NCI-H2227 treated with DMSO at 0.1 percent for 48 hours (cell line): Measurements from ENCODE around the gene ACO2.

ENCODE experiments used
- DNase-seq: peaks from one replicate; lab custom pipeline; 2025; lab: John Stamatoyannopoulos, UW

Gene ACO2

GRCh38 chr22:41523464-41524221 is 54.7 kb downstream of the ACO2 start:
- DNase-seq: no peak

DNA sequence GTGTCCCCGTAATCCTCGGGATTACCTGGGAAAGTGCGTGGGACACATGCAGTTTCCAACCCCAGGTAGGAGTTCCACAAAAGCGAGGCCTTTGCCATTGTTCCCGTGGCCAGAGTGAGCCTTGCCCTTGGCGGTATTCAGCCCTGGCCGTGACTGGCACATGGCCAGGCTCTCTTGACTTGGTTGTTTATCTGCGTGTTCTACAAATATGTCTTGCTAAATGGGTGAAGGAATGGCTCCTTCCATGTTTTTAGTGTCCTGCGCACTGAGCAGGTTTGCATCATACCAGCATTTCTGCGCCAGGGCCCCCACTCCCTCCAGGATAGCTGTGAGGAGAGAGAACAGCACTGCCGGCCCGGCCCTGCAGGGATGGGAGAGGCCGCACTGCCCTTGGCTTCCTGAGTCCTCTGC is 55.3 kb downstream of the ACO2 start:
- no peak for DNase-seq

- no peak for DNase-seq
Observed at GRCh38 chr22:41524809-41525449, 56.0 kb downstream of the ACO2 start.

DNA sequence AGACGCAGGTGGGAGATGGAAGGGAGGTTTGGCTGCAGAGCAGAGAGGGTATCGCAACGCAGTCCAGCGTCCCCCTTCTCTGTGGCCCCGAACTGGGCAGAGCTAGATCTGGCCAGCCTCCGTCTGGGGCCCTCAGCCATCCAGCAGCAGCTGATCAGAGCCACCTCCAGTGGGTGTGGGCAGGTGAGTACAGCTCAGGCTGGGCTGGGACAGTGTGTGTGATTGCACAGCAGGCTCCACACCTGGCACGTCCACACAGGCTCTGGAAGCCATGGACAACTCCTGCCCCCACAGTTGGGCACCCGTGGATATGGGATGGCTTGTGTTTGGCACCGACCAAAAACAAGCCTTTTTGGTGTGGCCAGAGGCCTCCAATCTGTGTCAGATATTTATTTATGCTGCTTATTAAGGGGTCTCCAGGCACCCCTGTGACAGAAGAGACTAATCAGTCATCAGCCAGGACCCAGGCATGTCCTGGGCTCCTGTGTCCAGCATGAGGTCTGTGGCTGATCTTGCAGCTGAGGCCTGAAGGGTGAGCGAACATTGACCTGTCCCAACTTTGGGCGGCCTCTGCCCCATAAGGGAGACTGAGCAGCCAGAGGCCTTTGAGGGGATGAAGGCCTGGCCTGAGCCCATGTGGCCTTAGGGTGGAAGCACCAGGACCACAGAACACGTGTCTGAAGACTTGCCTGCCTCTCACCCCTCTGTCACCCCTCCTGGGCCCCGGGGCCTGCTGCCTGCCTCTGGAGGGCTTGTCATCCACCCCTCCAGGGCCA is 56.7 kb downstream of the ACO2 start:
- no peak for DNase-seq

GRCh38 chr22:41526226-41526829 is 57.4 kb downstream of the ACO2 start:
- DNase-seq: no peak

GRCh38 chr22:41526830-41527799 is 58.2 kb downstream of the ACO2 start:
- no peak for DNase-seq

DNA sequence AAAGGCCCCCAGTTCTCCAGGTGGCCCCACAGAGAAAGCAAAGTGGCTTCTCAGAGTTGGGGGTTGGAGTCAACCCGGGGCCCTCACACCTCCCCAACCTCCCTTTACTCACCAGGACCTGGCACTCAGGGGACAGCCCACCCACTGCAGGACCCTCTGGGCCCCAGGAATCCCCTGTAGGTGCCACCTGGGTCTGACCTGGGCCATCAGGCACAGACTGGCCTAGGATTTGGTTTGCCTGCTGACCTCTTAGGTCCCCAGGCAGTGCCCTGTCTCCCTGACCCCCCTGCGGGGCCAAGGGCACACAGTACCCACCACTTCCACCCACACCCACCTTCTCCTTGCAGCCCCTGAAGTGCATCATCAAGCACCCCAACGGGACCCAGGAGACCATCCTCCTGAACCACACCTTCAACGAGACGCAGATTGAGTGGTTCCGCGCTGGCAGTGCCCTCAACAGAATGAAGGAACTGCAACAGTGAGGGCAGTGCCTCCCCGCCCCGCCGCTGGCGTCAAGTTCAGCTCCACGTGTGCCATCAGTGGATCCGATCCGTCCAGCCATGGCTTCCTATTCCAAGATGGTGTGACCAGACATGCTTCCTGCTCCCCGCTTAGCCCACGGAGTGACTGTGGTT is 59.3 kb downstream of the ACO2 start:
- no peak for DNase-seq

DNA sequence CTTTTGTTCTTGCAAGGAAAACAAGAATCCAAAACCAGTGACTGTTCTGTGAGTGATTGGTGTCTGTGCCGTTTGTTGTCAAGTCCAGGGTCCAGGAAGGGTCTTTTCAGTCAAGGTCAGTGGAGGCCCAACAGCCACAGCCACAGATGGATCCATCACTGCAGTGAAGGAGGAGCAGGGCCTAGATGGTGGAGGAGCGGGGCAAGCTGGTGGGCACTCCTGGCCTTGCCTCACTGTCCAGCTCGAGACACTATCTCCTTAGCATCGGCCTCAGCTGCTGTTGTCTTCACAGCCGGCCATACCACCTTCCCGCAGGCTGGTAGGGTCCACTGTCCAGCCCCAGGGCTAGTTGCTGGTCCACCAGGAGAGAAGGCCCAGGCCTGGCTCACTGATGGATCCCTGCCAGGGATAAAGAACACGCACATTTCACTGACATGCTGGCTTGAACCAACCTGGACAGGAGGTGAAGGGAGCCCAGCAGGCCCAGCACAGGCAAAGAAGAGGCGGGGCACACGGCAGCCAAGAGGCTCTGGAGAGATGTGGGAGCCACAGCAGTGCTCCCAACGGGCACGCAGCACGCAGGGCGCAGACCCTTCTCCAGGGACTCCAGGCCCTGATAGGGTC is 60.1 kb downstream of the ACO2 start:
- DNase-seq: no peak

DNA sequence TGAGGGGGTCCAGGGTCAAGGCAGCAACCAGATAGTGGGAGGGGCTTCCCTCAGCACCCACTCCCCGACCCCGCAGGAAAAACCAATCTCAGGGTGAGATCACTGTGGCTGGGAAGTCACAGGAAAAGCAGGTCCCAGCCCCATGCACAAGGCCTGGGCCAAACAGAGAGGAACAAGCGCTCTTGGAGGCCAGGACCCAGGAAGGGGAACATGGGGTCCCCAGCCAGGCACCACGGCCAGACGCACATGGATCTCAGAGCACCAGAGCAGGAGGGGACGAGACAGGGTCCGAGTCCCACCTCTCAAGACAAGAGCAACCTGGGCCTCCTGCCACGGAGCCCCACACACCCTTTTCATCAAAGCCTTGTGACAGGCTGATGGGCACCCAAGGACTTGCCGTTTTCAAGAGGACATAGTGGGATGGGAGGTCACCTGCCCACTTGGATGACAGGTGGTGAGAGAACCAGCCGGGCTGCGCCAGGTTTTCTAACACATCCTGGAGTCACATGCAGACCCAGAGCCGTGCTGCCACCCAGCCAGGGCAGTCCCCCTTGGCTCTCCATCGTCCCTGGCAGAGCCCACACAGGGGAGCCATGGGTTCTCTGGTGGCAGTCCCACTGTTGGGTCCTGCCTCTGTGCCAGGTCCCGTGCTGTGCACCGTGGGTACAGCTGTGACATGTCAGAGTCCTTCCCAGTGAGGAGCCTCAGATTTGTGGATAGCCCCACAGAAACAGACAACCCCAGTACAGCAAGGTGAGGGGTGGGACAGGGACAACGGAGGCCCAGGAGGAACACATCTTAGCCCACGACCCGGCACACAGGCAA is 62.2 kb downstream of the ACO2 start:
- DNase-seq: no peak

DNA sequence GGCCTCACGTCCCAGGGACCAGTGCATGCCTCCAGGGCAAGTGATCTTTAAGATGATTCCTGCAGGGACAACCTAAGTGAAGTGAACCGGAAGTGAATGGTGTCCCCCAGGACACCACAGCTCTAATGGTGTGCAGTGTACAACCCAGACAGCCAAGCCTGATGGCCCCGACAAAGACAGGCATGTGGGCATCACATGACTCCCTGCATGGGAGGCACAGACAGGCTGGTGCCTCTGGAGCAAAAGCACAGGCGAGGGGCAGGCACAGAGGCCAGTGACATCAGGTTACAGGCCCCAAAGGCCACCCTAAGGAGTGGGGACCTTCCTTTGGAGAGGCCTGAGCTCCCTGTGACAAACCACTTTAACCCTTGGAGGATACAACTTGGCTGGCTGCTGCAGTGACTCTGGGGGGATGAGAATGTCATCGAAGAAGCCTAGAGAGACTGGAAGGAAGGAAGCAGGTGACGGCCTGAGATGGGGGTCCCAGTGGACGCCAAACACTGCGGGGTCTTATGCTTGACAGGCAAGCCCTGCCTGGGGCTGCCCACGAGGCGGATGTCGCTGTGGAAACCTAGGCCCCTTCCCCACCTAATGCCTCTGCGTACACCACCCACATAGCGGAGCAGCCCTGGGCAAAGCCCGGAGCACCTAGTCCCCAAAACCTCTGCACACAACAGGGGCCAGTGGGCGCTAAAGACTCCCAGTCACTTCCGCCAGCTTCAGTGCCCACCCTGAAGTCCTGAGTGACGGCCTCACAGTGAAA is 63.0 kb downstream of the ACO2 start:
- DNase-seq: no peak

- DNase-seq: no peak
Observed at GRCh38 chr22:41532908-41533825, 64.2 kb downstream of the ACO2 start.

DNA sequence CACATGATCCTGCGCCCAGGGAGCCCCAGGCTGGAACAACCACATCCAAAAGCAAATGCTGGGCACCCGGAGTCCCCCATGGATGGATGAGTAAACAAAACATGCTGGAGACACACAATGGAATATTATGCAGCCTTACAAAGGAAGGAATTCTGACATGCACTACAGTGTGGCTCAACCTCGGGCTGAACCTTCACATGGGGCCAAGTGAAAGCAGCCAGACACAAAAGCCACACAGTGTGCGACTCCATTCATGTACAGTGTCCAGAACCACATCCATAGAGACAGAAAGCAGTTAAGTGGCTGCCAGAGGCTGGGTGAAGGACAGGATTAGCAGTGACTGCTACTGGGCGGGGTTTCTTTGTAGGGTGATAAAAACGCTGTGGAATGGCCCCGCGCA is 65.3 kb downstream of the ACO2 start:
- no peak for DNase-seq

- no peak for DNase-seq
Observed at GRCh38 chr22:41535244-41535643, 66.3 kb downstream of the ACO2 start.

GRCh38 chr22:41537203-41537602 is 68.3 kb downstream of the ACO2 start:
- DNase-seq: no peak

DNA sequence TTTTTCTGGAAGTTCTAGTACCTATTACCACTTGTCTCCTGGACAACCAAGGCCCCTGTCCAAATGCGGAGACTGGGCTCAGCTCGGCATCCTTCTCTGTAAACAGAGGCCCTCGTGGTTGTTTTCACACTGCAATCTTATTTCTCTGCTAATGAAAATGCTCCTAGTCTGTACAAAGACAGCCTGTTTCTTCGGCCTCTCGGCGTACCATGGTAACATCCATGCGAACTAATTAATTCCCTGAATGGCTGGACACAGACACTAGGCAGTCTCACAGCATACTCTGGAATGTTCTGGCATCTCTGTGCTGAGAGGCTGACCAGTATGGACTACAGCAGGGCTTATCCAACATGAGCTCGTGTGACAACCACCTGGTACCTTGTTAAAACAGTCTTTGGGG is 69.7 kb downstream of the ACO2 start:
- DNase-seq: no peak

DNA sequence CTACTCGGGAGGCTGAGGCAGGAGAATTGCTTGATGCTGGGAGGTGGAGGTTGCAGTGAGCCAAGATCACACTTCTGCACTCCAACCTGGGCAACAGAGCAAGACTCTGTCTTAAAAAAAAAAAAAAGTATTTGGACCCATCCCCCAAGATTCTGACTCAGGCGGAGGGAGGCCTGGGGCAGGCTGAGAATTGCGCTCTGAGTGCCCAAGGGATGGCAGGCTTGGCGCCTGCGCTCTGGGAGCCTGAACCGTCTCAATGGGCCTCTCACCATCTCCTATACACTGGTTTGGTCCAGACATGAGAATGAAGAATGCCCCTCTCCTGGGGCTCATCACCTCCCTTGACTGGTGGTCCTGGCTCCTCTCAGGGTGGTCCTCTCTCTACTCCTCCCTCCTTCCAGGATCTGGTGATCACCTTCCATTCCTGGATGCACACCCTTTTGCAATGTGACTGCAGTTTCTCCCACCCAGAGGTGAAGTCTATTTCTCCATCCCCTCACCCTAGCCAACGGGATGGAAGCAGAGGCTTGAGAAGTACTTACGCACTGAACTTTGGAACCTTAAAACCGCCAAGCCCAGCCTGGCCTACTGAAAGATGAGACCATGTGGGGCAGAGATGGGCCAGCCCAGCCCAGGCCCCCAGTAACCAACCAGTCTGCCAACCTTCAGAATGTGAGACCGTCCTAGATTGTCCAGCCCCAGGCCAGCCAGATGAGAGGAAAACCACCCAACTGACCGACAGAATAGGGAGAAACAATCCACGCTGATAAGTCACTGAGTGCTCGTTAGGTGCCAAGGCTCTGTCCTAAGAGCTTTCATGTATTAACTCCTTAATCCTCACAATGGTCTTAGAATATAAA is 70.5 kb downstream of the ACO2 start:
- DNase-seq: no peak

DNA sequence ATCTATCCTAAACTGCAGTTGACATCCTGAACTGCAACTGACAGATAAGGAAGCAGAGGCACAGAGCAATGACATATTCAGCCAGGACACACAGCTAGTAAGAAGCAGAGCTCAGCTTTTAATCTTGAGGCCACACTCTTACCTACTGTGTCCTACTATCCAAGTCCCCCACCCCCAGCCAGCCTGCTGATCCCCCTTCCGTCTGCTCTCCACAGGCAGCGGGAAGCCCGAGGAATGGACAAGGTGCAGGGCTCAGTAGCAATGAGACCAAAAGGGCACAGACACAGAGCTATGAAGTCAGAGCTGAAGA is 71.0 kb downstream of the ACO2 start:
- DNase-seq: no peak
